ENCODE measurements around the gene ADD1.

ADD1 gene

DNA sequence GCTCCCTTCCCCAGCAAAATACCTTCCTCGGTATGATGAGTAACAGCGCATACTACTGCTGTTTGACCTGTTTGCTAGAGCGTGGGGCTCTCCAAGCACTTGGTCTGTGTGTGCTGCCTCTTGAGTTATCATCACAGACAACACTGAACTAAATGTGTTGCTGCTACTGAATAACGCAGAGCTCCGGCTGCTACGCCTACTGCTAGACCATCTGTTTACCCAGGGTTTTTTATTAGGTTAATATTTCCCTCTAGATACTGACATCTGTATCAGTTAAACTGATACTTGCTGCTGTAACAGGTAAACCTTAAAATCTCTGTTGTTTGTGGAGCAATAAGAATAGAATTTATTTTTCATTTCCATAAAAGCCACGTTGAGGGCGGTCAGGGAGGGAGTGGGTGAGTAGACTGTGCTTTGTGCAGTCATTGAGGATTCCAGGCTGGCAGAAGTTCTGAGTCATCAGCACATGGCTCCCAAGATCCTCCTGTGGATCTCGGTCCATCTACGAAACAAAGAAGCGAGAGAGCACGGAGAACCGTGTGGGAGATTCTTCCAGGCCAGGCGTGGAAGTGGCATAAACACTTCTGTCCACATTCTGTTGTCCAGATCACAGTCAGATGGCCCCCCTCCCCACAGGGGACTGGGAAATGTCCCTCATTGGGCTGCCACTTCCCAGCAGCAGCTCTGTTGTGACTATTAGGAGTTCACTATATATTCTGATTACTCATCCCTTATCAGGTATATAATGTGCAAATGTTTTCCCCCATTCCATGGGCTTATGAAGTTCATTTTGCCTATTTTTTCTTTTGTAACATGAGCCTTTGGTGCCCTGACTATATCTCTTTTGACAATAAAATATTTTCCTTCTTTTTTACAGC is 133.8 kb downstream of the ADD1 start:
- no peak overlapping the region for H3K4me3 ChIP-seq (ENCODE audit: low read depth, low read length)

More for the DNA sequence above, 133.8 kb downstream of the ADD1 start:
- peak overlapping the region; percentile 24; the same call in 1 of the 2 replicates for H3K27ac ChIP-seq
- peaks cover 12% of the 10 kb centered on the region for H3K9me3 ChIP-seq (ENCODE audit: severe bottlenecking)
- no peak for DNase-seq
- TF ChIP-seq, protein P1, sequence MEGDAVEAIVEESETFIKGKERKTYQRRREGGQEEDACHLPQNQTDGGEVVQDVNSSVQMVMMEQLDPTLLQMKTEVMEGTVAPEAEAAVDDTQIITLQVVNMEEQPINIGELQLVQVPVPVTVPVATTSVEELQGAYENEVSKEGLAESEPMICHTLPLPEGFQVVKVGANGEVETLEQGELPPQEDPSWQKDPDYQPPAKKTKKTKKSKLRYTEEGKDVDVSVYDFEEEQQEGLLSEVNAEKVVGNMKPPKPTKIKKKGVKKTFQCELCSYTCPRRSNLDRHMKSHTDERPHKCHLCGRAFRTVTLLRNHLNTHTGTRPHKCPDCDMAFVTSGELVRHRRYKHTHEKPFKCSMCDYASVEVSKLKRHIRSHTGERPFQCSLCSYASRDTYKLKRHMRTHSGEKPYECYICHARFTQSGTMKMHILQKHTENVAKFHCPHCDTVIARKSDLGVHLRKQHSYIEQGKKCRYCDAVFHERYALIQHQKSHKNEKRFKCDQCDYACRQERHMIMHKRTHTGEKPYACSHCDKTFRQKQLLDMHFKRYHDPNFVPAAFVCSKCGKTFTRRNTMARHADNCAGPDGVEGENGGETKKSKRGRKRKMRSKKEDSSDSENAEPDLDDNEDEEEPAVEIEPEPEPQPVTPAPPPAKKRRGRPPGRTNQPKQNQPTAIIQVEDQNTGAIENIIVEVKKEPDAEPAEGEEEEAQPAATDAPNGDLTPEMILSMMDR (IDR thresholded peaks at IDR 0.05; ENCODE audit: low read depth, low read length): no peak
- H3K36me3 ChIP-seq: no peaks in the 10 kb centered on the region
- no peaks in the 10 kb centered on the region for H3K27me3 ChIP-seq (ENCODE audit: insufficient read depth, low read depth, severe bottlenecking)
